ENCODE results near the gene NELFA. TPM values are rescaled to one million over a fixed set of nuclear protein-coding genes. Genes with fewer than 3 reads are reported as not detected.

NELFA gene
- total and polyA plus RNA-seq, 2 experiments from 2014 or later, result 54.4 to 71.4 TPM

DNA sequence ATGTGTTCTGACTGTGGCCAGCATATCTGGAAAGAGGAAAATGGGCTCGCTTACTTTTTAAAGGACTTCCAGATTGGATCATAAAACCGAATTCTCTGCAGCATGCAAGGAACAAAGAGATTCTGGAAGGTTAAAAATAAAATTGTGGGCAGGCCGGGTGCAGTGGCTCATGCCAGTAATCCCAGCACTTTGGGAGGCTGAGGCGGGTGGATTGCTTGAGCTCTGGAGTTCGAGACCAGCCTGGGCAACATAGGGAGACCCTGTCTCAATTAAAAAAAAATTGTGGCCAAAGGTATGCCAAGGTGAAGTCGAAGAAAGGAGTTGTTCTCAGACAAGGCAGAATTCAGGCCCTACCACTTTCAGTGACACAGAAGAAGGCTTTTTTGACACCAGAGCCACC lies 37.8 kb downstream of the NELFA start:
- peaks cover 23% of the 10 kb centered on the region for H3K36me3 ChIP-seq
- H3K9me3 ChIP-seq (ENCODE audit: low read depth), result no peaks in the 10 kb centered on the region
- TF ChIP-seq CTCF (IDR thresholded peaks at IDR 0.05; ENCODE audit: low read depth, low read length), result no peak
- H3K27ac ChIP-seq, result no peak overlapping the region
- H3K27me3 ChIP-seq, result no peaks in the 10 kb centered on the region
- DNase-seq (ENCODE audit: low read depth in 1 of 2, low spot score in 1 of 2), result no peak
- no peak overlapping the region for H3K4me3 ChIP-seq
- peaks cover 10% of the 10 kb centered on the region for H3K4me1 ChIP-seq (ENCODE audit: low read depth)

DNA sequence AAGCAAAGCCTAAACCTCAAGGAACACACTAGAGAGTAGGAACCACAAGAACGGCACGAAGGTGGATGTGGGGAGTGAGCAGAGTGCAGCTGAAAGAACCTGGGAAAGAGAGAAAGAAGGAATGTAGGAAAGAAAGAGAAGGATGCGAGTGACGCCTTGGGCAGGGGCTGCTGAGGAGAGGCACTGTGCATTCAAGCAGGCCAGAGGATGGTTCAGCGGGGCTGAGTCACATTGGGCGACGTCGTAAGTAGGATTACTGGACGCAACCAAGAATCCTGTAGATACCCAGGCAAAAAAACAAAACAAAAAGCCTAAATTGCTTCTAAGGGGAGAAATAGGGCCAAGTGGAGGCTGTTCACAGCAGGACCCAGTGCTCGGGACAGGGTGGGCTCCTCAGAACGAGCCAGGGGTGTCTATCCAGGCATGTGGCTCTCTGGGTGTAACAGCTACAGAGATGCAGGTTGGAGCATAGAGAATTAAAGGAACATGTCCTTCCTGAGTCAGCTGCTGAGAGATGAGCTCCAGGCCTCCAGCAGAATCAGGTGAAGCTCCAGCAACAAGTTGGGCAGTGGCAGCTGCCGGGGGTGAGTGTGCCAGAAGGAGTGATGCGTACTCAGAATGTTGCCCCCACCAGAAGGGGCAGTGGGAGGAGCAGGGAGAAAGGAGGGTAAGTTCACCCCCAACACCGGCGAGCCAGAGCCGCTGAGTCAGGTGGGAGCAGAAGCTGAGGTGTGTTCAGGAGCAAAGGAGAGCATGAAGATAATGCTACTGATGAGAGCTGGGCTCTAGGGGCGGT lies 38.6 kb downstream of the NELFA start:
- Histone ChIP-seq H3K4me1 (ENCODE audit: low read depth) (peaks cover 10% of the 10 kb centered on the region), H3K36me3 (peaks cover 16% of the 10 kb centered on the region), H3K27ac (no peak overlapping the region), H3K4me3 (no peak overlapping the region), H3K9me3 (ENCODE audit: low read depth) (no peaks in the 10 kb centered on the region), H3K27me3 (no peaks in the 10 kb centered on the region)
- DNase-seq (ENCODE audit: low read depth in 1 of 2, low spot score in 1 of 2), result no peak
- no peak for TF ChIP-seq CTCF (IDR thresholded peaks at IDR 0.05; ENCODE audit: low read depth, low read length)

DNA sequence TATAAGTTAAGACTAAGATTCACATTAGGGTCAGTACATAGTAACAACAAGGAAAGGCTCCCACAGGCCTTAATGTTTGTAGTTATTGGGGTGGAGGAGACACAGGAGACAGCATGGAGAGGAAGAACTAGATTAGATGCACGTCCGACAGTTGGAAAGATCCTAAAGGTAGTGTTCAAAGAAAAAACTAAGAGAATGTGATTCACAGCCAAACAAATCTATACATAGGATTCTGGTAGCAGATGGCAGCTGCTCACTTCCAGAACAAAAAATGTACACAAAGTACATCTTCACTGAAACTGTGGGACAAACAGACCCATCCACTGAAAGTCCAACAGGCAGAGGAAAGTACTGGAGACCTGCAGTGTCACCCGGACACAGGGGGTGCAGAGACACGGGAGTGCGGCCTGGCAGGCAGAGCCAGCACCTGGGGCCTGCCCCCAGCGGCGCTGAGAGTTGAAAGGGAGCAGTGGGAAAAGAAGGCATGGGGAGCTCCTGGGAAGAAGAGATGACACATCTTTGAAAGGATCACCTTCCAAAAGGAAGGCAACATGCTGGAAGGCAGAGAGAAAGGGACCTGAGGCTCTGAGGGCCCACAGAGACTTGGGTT lies 40.0 kb downstream of the NELFA start:
- peaks cover 6% of the 10 kb centered on the region for H3K36me3 ChIP-seq
- no peaks in the 10 kb centered on the region for H3K9me3 ChIP-seq (ENCODE audit: low read depth)
- TF ChIP-seq CTCF (IDR thresholded peaks at IDR 0.05; ENCODE audit: low read depth, low read length), result no peak
- no peak overlapping the region for H3K4me3 ChIP-seq
- H3K27ac ChIP-seq, result no peak overlapping the region
- no peak for DNase-seq (ENCODE audit: low read depth in 1 of 2, low spot score in 1 of 2)
- peaks cover 20% of the 10 kb centered on the region for H3K4me1 ChIP-seq (ENCODE audit: low read depth)
- H3K27me3 ChIP-seq, result no peaks in the 10 kb centered on the region

DNA sequence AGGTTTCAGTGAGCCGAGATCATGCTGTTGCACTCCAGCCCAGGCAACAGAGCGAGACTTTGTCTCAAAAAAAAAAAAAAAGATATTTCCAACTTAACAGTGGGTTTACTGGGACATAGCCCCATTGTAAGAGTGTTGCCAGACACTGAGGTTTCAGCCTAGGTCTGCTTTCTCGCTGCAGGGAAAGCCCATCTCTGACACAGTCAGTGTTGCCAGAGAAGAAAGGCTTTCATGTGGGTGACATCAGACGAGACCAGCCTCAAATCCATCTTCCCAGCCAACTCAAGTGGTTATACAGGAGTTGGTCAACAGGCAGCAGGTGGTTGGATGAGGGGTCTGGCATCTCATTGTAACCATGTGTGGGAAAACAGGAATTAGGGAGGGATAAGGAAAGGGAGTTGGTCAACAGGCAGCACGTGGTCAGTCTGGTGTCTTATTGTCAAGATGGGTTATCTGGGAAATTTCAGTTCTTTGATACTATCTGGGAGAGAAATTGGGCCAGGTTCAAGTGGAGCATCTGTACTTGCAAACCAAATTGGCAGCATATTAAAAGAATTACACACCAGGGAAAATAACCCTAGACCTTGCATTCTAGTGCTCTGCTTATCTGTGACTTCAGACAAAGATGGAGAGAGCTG lies 41.1 kb downstream of the NELFA start:
- peaks cover 6% of the 10 kb centered on the region for H3K36me3 ChIP-seq
- no peak for TF ChIP-seq CTCF (IDR thresholded peaks at IDR 0.05; ENCODE audit: low read depth, low read length)
- no peak for DNase-seq (ENCODE audit: low read depth in 1 of 2, low spot score in 1 of 2)
- H3K4me1 ChIP-seq (ENCODE audit: low read depth), result peaks cover 31% of the 10 kb centered on the region
- no peaks in the 10 kb centered on the region for H3K27me3 ChIP-seq
- no peak overlapping the region for H3K27ac ChIP-seq
- H3K9me3 ChIP-seq (ENCODE audit: low read depth), result no peaks in the 10 kb centered on the region
- H3K4me3 ChIP-seq, result no peak overlapping the region

- no peak for TF ChIP-seq CTCF (IDR thresholded peaks at IDR 0.05; ENCODE audit: low read depth, low read length)
- peaks cover 38% of the 10 kb centered on the region for H3K4me1 ChIP-seq (ENCODE audit: low read depth)
- no peaks in the 10 kb centered on the region for H3K27me3 ChIP-seq
- DNase-seq (ENCODE audit: low read depth in 1 of 2, low spot score in 1 of 2), result no peak
- H3K9me3 ChIP-seq (ENCODE audit: low read depth), result no peaks in the 10 kb centered on the region
- H3K27ac ChIP-seq, result no peak overlapping the region
- H3K4me3 ChIP-seq, result no peak overlapping the region
- peaks cover 13% of the 10 kb centered on the region for H3K36me3 ChIP-seq
Observed at GRCh38 chr4:1964971-1965370, 43.8 kb downstream of the NELFA start.
